PC-3 (cell line): ENCODE data around the gene ALG14. TPM values are rescaled to one million over a fixed set of nuclear protein-coding genes. Genes with fewer than 3 reads are reported as not detected.

Experiments
- ATAC-seq: fragments of 200-7000 bp; cut with Tn5 transposase; 2 replicates; pipeline ENCODE4 v1.9.1; 2020; ENCODE audit warnings: mild to moderate bottlenecking, moderate library complexity
- BruUV-seq: library from RNA; stranded (reverse); fragments of 400-500 nt; replicated peaks from 2 replicates; lab custom pipeline; 2021; lab: Mats Ljungman, UMichigan
- CTCF ChIA-PET: fragments of 300-600 bp; sonication (Branson Sonifier 250); formaldehyde crosslinking; loops from one replicate; lab custom pipeline; 2022; ENCODE audit warnings: antibody characterized with exemption; lab: Charles Lee
- POLR2A ChIA-PET: fragments of 300-600 bp; sonication (Branson Sonifier 250); formaldehyde crosslinking; loops from one replicate; lab custom pipeline; 2022; ENCODE audit warnings: antibody characterized with exemption; ENCODE audit not compliant: unreplicated experiment; lab: Charles Lee
- DNase-seq: peaks from one replicate; pipeline ENCODE4 v3.0.0-alpha.2; 2015
- H2AFZ ChIP-seq: fragments of 300-600 bp; sonication (generic); 2 replicates; pipeline ENCODE4 v1.6.0; 2016; ENCODE audit warnings: antibody characterized with exemption, low read length
- H3F3A ChIP-seq: fragments of 300-600 bp; sonication (generic); one replicate; pipeline ENCODE4 v1.6.0; 2017; ENCODE audit warnings: antibody characterized with exemption, low read length, control low read depth, mild to moderate bottlenecking; ENCODE audit not compliant: unreplicated experiment
- H3K27ac ChIP-seq: fragments of 300-600 bp; sonication (generic); 2 replicates; pipeline ENCODE4 v1.5.1; 2016; ENCODE audit warnings: mild to moderate bottlenecking, low read length
- H3K27me3 ChIP-seq: fragments of 300-600 bp; sonication (generic); 2 replicates; pipeline ENCODE4 v1.6.1; 2016; ENCODE audit warnings: low read length, mixed read lengths
- H3K36me3 ChIP-seq: fragments of 300-600 bp; sonication (generic); 2 replicates; pipeline ENCODE4 v1.6.1; 2016; ENCODE audit warnings: low read depth, mixed run types, low read length, mixed read lengths
- H3K4me1 ChIP-seq: fragments of 300-600 bp; sonication (generic); 2 replicates; pipeline ENCODE4 v1.5.1; 2016; ENCODE audit warnings: low read length; ENCODE audit not compliant: insufficient read depth
- H3K4me2 ChIP-seq: fragments of 300-600 bp; sonication (generic); 2 replicates; pipeline ENCODE4 v1.6.0; 2016; ENCODE audit warnings: low read length
- H3K4me3 ChIP-seq: fragments of 300-600 bp; sonication (generic); 2 replicates; pipeline ENCODE4 v1.5.1; 2016; ENCODE audit warnings: mild to moderate bottlenecking, low read length, mixed read lengths
- H3K79me2 ChIP-seq: fragments of 300-600 bp; sonication (generic); 2 replicates; pipeline ENCODE4 v1.6.1; 2017; ENCODE audit warnings: low read length, mixed read lengths
- H3K9ac ChIP-seq: fragments of 300-600 bp; sonication (generic); 2 replicates; pipeline ENCODE4 v1.6.0; 2016; ENCODE audit warnings: mild to moderate bottlenecking, low read length
- H3K9me2 ChIP-seq: fragments of 300-600 bp; sonication (generic); replicated peaks from 2 replicates; pipeline ENCODE4 v1.6.1; 2016; ENCODE audit warnings: mixed run types, low read length, mixed read lengths
- H3K9me3 ChIP-seq: fragments of 300-600 bp; sonication (generic); 2 replicates; pipeline ENCODE4 v1.6.1; 2016; ENCODE audit warnings: low read length, mixed read lengths
- H4K20me1 ChIP-seq: fragments of 300-600 bp; sonication (generic); 2 replicates; pipeline ENCODE4 v1.6.1; 2016; ENCODE audit warnings: low read length, mixed read lengths
- CTCF ChIP-seq: fragments of 300-600 bp; sonication (generic); conservative IDR thresholded peaks from 2 replicates; pipeline ENCODE4 v1.5.1; 2017; ENCODE audit warnings: antibody characterized with exemption, low read depth, mild to moderate bottlenecking, low read length
- EZH2 ChIP-seq: fragments of 300-600 bp; sonication (generic); IDR thresholded peaks from one replicate; pipeline ENCODE4 v1.6.1; 2017; ENCODE audit warnings: antibody characterized with exemption, mild to moderate bottlenecking, low read length; ENCODE audit not compliant: unreplicated experiment
- EZH2phosphoT487 ChIP-seq: fragments of 300-600 bp; sonication (generic); IDR thresholded peaks from 2 replicates; pipeline ENCODE4 v1.6.1; 2018; ENCODE audit warnings: mild to moderate bottlenecking, antibody characterized with exemption, low read length, borderline replicate concordance
- intact Hi-C: fragments of 100-400 bp; cut with micrococcal nuclease; formaldehyde crosslinking; loops from 2 replicates; pipeline ENCODE4 v1.9.0; 2023
- total RNA-seq: library from RNA; depleted of rRNA; stranded (reverse); fragments of >200 nt; gene quantifications from 2 replicates; pipeline ENCODE4 v1.2.3, GENCODE V29; 2014

ALG14 gene
- total RNA-seq, 1 experiment from 2014 or later, result 3.4 TPM

DNA sequence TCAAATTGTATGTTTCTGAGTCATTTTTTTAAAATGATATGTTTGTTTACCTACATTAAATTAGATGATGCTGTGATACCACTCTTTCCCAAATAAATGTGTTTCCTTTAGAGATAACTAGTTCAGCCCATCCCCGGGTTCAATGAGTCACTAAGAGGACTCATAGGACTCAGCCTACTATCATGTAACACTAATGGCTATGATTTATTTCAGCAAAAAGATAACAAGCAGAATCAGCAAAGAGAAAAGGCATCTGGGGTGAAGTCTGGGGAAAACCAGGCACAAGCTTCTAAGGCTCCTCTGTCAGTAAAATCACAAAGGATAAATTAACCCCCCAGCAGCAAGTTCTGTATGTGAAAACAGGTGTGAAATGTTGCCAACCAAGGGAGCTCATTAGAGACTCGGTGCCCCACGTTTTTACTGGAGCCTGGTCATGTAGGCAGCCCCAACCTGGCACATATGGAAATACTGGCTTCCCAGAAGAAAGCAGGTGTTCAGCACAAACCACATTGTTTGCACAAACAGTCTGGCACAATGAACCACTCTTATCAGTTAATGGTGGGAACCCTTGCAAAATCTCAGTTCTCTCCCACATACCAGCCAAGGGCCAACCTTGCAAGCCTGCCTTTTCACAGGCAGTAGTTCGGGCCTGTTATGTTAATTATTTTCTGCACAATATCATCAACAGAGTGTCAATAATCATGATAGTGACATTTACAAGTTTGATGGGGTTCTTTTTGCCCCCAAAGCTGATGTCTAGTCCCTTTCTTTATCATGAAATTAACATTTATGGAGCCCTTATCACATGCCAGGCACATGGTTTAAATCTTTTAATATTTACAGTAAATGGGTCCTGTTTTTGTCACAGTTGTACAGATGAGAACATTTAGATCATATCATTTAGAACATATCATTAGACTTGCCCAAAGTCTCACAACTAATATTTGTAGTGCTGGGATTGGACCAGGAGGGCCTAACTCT lies 122.8 kb downstream of the ALG14 start:
- no peak for TF ChIP-seq EZH2phosphoT487
- peak; percentile 78 for DNase-seq
- peak overlapping the region; percentile 24 for H3K4me2 ChIP-seq

GRCh38 chr1:94947437-94947836 lies 125.3 kb downstream of the ALG14 start:
- Histone ChIP-seq H3K27ac (no peak overlapping the region), H3F3A (no peaks in the 10 kb centered on the region), H3K4me2 (no peak overlapping the region), H3K36me3 (no peaks in the 10 kb centered on the region), H3K79me2 (no peaks in the 10 kb centered on the region), H3K9me2 (no peaks in the 10 kb centered on the region), H3K9me3 (no peaks in the 10 kb centered on the region), H3K4me3 (no peak overlapping the region), H3K9ac (no peak overlapping the region), H3K4me1 (peaks cover 19% of the 10 kb centered on the region), H3K27me3 (no peaks in the 10 kb centered on the region), H4K20me1 (no peaks in the 10 kb centered on the region), H2AFZ (no peak overlapping the region)
- intact Hi-C loops, result no loop called here
- BruUV-seq, result no TSS peak
- CTCF ChIA-PET, result no interaction called here
- DNase-seq (no peak), ATAC-seq (no peak)
- TF ChIP-seq EZH2phosphoT487 (no peak), CTCF (no peak), EZH2 (no peak)
- POLR2A ChIA-PET, result no interaction called here

More for the DNA sequence above, 122.8 kb downstream of the ALG14 start:
- H3K9ac ChIP-seq, result no peak overlapping the region
- no peaks in the 10 kb centered on the region for H3K9me3 ChIP-seq
- H3K79me2 ChIP-seq, result no peaks in the 10 kb centered on the region
- ChIA-PET CTCF (no interaction called here), POLR2A (no interaction called here)
- H3K9me2 ChIP-seq, result no peaks in the 10 kb centered on the region
- intact Hi-C loops, result no loop called here
- no peaks in the 10 kb centered on the region for H3K27me3 ChIP-seq
- no TSS peak for BruUV-seq
- no peaks in the 10 kb centered on the region for H4K20me1 ChIP-seq
- peak; percentile 78 for ATAC-seq
- no peaks in the 10 kb centered on the region for H3K36me3 ChIP-seq
- peak overlapping the region; percentile 37 for H3K27ac ChIP-seq
- H3F3A ChIP-seq, result no peaks in the 10 kb centered on the region
- H3K4me3 ChIP-seq, result no peak overlapping the region
- H3K4me1 ChIP-seq, result peaks cover 25% of the 10 kb centered on the region
- no peak overlapping the region for H2AFZ ChIP-seq

DNA sequence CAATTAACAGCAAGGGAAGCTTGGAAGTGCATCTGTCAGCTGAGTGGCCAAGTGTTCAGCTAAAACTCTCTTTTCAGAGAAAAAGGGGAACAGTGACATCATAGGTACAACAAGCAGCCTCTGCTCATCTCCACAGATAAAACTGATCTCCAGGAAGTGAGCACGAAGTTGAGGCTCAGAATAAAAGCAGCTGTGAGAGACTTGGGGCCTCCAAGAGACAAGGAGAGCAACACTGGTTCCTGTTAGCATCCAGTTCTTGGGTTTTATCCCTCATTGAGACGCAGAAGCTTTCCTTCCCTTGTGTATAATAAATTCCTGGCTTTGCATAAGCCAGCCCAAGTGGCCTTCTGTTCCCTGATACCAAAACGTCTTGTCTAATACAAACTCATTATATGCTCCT lies 125.9 kb downstream of the ALG14 start:
- Histone ChIP-seq H3K9me3 (no peaks in the 10 kb centered on the region), H2AFZ (no peak overlapping the region), H4K20me1 (no peaks in the 10 kb centered on the region), H3K79me2 (no peaks in the 10 kb centered on the region), H3K4me3 (no peak overlapping the region), H3K27me3 (no peaks in the 10 kb centered on the region), H3K36me3 (no peaks in the 10 kb centered on the region), H3K27ac (no peak overlapping the region), H3K9ac (no peak overlapping the region), H3K4me1 (peaks cover 24% of the 10 kb centered on the region), H3K4me2 (no peak overlapping the region), H3K9me2 (no peaks in the 10 kb centered on the region), H3F3A (no peaks in the 10 kb centered on the region)
- POLR2A ChIA-PET, result no interaction called here
- intact Hi-C loops, result no loop called here
- no peak for DNase-seq
- ATAC-seq, result no peak
- TF ChIP-seq CTCF, result no peak
- no peak for TF ChIP-seq EZH2phosphoT487
- TF ChIP-seq EZH2, result no peak
- CTCF ChIA-PET, result no interaction called here
- no TSS peak for BruUV-seq
